HFF-Myc (cell line): Measurements from ENCODE around the gene UBTD1.

Source experiments
- DNase-seq: peaks from one replicate; pipeline ENCODE4 v3.0.0-alpha.2; 2011; ENCODE audit warnings: low read depth; ENCODE audit errors: extremely low read depth
- H3K4me3 ChIP-seq: replicated peaks from 2 replicates; pipeline ENCODE4 v1.5.1; 2011; ENCODE audit warnings: low read depth, mild to moderate bottlenecking, control low read depth, low read length
- CTCF ChIP-seq: IDR thresholded peaks from 2 replicates; pipeline ENCODE4 v1.5.1; 2012; ENCODE audit warnings: mild to moderate bottlenecking, low read depth, low read length, control low read depth; ENCODE audit errors: missing control alignments

Gene UBTD1

GRCh38 chr10:97518301-97519043, 19.7 kb downstream of the UBTD1 start:
- TF ChIP-seq CTCF, result no peak
- no peak for DNase-seq
- no peak overlapping the region for H3K4me3 ChIP-seq

- no peak overlapping the region for H3K4me3 ChIP-seq
- no peak for TF ChIP-seq CTCF
- DNase-seq, result no peak
Observed at GRCh38 chr10:97519342-97519741, 20.6 kb downstream of the UBTD1 start.

- TF ChIP-seq CTCF, result no peak
- H3K4me3 ChIP-seq, result no peak overlapping the region
- DNase-seq, result no peak
Observed at GRCh38 chr10:97520520-97520919, 21.8 kb downstream of the UBTD1 start.

GRCh38 chr10:97520978-97521761, 22.4 kb downstream of the UBTD1 start:
- no peak for TF ChIP-seq CTCF
- no peak overlapping the region for H3K4me3 ChIP-seq
- no peak for DNase-seq

- no peak for DNase-seq
- no peak for TF ChIP-seq CTCF
- no peak overlapping the region for H3K4me3 ChIP-seq
Observed at GRCh38 chr10:97522071-97522470, 23.3 kb downstream of the UBTD1 start.

GRCh38 chr10:97522937-97523336, 24.2 kb downstream of the UBTD1 start:
- no peak overlapping the region for H3K4me3 ChIP-seq
- DNase-seq, result no peak
- no peak for TF ChIP-seq CTCF
